ENCODE data around the gene NR5A2. TPM values are rescaled to one million over a fixed set of nuclear protein-coding genes. Genes with fewer than 3 reads are reported as not detected.

NR5A2 gene
- total and polyA plus RNA-seq, 10 of the 15 experiments (the other 5 are each of a cell fraction or from before 2014, with no cell fraction given), result 0.02 to 0.60 (median 0.15) TPM; not detected in 1

- no peak for TF ChIP-seq ZNF687 (IDR thresholded peaks at IDR 0.05)
- no peak for TF ChIP-seq E4F1 (IDR thresholded peaks at IDR 0.05; ENCODE audit: borderline replicate concordance, partially characterized antibody)
- no peak for TF ChIP-seq BCL3 (IDR thresholded peaks at IDR 0.05; ENCODE audit: borderline replicate concordance, insufficient read depth, low read depth, low read length, poor library complexity, severe bottlenecking)
- peak; percentile 75 to 82; a peak in 3 of 4 replicates for TF ChIP-seq IKZF2 (IDR thresholded peaks at IDR 0.05)
- TF ChIP-seq ZNF24 (IDR thresholded peaks at IDR 0.05), result no peak
- no peak for TF ChIP-seq FOS (IDR thresholded peaks at IDR 0.05; ENCODE audit: borderline replicate concordance, extremely low read depth, insufficient read length)
- TF ChIP-seq KAT2A (conservative IDR thresholded peaks at IDR 0.05; ENCODE audit: control insufficient read depth, low read depth, low read length), result no peak
- no peak for TF ChIP-seq HDGF (IDR thresholded peaks at IDR 0.05)
- TF ChIP-seq BCLAF1 (IDR thresholded peaks at IDR 0.05), result no peak
- peak; percentile 35; the same call in 1 of the 2 replicates for TF ChIP-seq JUNB (IDR thresholded peaks at IDR 0.05)
- no peak for TF ChIP-seq CEBPZ (IDR thresholded peaks at IDR 0.05; ENCODE audit: low read depth, low read length)
- TF ChIP-seq SIX5 (IDR thresholded peaks at IDR 0.05; ENCODE audit: low read depth, low read length, severe bottlenecking), result no peak
- TF ChIP-seq ZZZ3 (IDR thresholded peaks at IDR 0.05; ENCODE audit: control insufficient read depth, insufficient read length, low read depth), result no peak
Measured at GRCh38 chr1:200154069-200154767, 126.7 kb downstream of the NR5A2 start (continued).

All from GM12878 (cell line).